Upper lobe of right lung (tissue), 1 donor: ENCODE data around the gene DRC1. TPM values are rescaled to one million over a fixed set of nuclear protein-coding genes. Genes with fewer than 3 reads are reported as not detected.

Source experiments
- ATAC-seq: fragments of 200-7000 bp; cut with Tn5 transposase; one replicate; pipeline ENCODE4 v1.9.1; 2020; ENCODE audit warnings: mild to moderate bottlenecking, moderate library complexity
- DNase-seq: peaks from one replicate; pipeline ENCODE4 v3.0.0-alpha.2; 2020
- H3K27ac ChIP-seq: fragments of 200-600 bp; one replicate; pipeline ENCODE4 v1.8.0; 2022
- H3K27me3 ChIP-seq: fragments of 200-600 bp; one replicate; pipeline ENCODE4 v1.8.0; 2022; ENCODE audit warnings: mild to moderate bottlenecking
- H3K36me3 ChIP-seq: fragments of 200-600 bp; one replicate; pipeline ENCODE4 v1.8.0; 2022
- H3K4me1 ChIP-seq: fragments of 200-600 bp; one replicate; pipeline ENCODE4 v1.8.0; 2022
- H3K4me3 ChIP-seq: fragments of 200-600 bp; one replicate; pipeline ENCODE4 v1.8.0; 2022; ENCODE audit warnings: mild to moderate bottlenecking
- H3K9me3 ChIP-seq: fragments of 200-600 bp; one replicate; pipeline ENCODE4 v1.8.0; 2022
- intact Hi-C: fragments of 100-400 bp; cut with DNase I; formaldehyde crosslinking; loops from one replicate; pipeline ENCODE4 v1.11.0; 2022
- total RNA-seq: library from RNA; stranded (reverse); fragmentation: NEBNext Ultra II Directional; extraction: Animal tissue kit (Norgen Biotek cat#: 25700); gene quantifications from one replicate; pipeline ENCODE4 v1.2.1, GENCODE V29; 2021
- TF ChIP-seq, protein P1 (sequence below): fragments of 200-600 bp; IDR thresholded peaks from one replicate; pipeline ENCODE4 v1.8.0; 2022; ENCODE audit warnings: antibody characterized with exemption
- donor health status: DM: no; HTN: yes; CAD: no; lungs with severe emphysema.

The DRC1 gene
- total RNA-seq, 1 donor from 2014 or later: not detected

DNA sequence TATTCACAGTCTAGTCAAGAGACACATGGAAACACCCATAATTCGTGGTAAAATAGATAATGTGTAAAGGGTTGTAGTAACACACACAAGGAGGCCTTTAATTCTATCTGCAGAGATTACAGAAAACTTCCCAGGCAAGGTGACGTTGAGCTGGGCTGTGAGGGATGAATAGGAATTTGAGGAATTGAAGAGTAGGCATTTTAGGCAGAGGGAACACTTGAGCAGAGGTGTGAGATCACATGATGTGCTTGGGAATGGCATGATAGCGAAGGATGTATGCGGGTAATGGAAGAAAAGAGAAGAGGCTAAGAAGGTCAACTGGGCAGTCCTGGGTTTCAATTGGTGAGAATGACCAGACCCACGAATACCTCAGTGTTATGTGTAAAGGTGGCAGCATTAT, 20.2 kb downstream of the DRC1 start:
- intact Hi-C loops: no loop called here
- Histone ChIP-seq H3K4me3 (no peak overlapping the region), H3K27ac (no peak overlapping the region), H3K9me3 (no peaks in the 10 kb centered on the region), H3K27me3 (no peaks in the 10 kb centered on the region), H3K4me1 (no peaks in the 10 kb centered on the region), H3K36me3 (no peaks in the 10 kb centered on the region)
- DNase-seq: no peak
- no peak for ATAC-seq
- TF ChIP-seq, protein P1, sequence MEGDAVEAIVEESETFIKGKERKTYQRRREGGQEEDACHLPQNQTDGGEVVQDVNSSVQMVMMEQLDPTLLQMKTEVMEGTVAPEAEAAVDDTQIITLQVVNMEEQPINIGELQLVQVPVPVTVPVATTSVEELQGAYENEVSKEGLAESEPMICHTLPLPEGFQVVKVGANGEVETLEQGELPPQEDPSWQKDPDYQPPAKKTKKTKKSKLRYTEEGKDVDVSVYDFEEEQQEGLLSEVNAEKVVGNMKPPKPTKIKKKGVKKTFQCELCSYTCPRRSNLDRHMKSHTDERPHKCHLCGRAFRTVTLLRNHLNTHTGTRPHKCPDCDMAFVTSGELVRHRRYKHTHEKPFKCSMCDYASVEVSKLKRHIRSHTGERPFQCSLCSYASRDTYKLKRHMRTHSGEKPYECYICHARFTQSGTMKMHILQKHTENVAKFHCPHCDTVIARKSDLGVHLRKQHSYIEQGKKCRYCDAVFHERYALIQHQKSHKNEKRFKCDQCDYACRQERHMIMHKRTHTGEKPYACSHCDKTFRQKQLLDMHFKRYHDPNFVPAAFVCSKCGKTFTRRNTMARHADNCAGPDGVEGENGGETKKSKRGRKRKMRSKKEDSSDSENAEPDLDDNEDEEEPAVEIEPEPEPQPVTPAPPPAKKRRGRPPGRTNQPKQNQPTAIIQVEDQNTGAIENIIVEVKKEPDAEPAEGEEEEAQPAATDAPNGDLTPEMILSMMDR: no peak

GRCh38 chr2:26422947-26423629, 21.4 kb downstream of the DRC1 start:
- Histone ChIP-seq H3K9me3 (no peaks in the 10 kb centered on the region), H3K27ac (no peak overlapping the region), H3K4me1 (no peaks in the 10 kb centered on the region), H3K36me3 (no peaks in the 10 kb centered on the region), H3K27me3 (no peaks in the 10 kb centered on the region), H3K4me3 (no peak overlapping the region)
- ATAC-seq (no peak), DNase-seq (no peak)
- intact Hi-C loops: no loop called here
- TF ChIP-seq, protein P1: no peak

GRCh38 chr2:26423750-26424149, 22.0 kb downstream of the DRC1 start:
- TF ChIP-seq, protein P1: no peak
- no peak overlapping the region for H3K4me3 ChIP-seq
- no peaks in the 10 kb centered on the region for H3K27me3 ChIP-seq
- intact Hi-C loops: no loop called here
- no peaks in the 10 kb centered on the region for H3K4me1 ChIP-seq
- ATAC-seq: no peak
- no peak for DNase-seq
- no peaks in the 10 kb centered on the region for H3K9me3 ChIP-seq
- no peaks in the 10 kb centered on the region for H3K36me3 ChIP-seq
- H3K27ac ChIP-seq: no peak overlapping the region

GRCh38 chr2:26424221-26424620, 22.5 kb downstream of the DRC1 start:
- TF ChIP-seq, protein P1: no peak
- Histone ChIP-seq H3K4me3 (no peak overlapping the region), H3K4me1 (no peaks in the 10 kb centered on the region), H3K27me3 (no peaks in the 10 kb centered on the region), H3K9me3 (no peaks in the 10 kb centered on the region), H3K36me3 (no peaks in the 10 kb centered on the region), H3K27ac (no peak overlapping the region)
- intact Hi-C loops: no loop called here
- no peak for ATAC-seq
- no peak for DNase-seq

- H3K4me3 ChIP-seq: no peak overlapping the region
- no peak overlapping the region for H3K27ac ChIP-seq
- no peak for DNase-seq
- H3K4me1 ChIP-seq: no peaks in the 10 kb centered on the region
- ATAC-seq: no peak
- no peaks in the 10 kb centered on the region for H3K27me3 ChIP-seq
- no peaks in the 10 kb centered on the region for H3K9me3 ChIP-seq
- intact Hi-C loops: no loop called here
- TF ChIP-seq, protein P1: no peak
- H3K36me3 ChIP-seq: no peaks in the 10 kb centered on the region
These were observed 27.1 kb downstream of the DRC1 start for GRCh38 chr2:26428846-26429245.
